Suppressor macrophage treated with lipopolysaccharide for 4 hours (primary cell): ENCODE data around the gene DDIT3.
"Not testable (repeated sequence)": the region's sequence is repeated elsewhere in the genome, so short reads cannot be mapped to it uniquely, and the experiment has no call there.

ENCODE experiments used
- DNase-seq: peaks from one replicate; pipeline ENCODE4 v3.0.0-alpha.2; 2020

DDIT3 gene

DNA sequence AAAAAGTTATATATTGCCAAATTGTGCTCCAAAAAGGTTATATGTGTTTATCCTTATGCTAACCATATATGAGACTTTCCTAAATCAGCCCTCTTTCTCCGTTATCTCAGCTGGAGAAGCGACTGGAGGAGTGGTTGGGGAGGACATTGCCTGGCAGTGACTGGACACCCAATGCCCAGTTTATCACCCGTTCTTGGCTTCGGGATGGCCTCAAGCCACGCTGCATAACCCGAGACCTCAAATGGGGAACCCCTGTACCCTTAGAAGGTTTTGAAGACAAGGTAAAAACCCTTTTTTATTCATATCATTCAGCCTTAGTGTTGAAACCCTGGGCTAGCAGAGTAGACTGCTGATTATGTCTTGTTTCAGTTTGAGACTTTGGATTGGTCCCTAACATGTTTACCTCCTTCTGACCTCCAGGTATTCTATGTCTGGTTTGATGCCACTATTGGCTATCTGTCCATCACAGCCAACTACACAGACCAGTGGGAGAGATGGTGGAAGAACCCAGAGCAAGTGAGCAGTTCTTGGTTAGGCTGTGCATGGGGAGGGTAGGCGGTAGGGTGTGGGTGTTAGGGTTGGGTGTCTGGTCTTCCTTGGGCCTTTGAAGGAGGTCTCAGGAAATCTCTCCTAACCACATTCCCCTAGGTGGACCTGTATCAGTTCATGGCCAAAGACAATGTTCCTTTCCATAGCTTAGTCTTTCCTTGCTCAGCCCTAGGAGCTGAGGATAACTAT, 8.6 kb downstream of the DDIT3 start:
- DNase-seq = no peak

DNA sequence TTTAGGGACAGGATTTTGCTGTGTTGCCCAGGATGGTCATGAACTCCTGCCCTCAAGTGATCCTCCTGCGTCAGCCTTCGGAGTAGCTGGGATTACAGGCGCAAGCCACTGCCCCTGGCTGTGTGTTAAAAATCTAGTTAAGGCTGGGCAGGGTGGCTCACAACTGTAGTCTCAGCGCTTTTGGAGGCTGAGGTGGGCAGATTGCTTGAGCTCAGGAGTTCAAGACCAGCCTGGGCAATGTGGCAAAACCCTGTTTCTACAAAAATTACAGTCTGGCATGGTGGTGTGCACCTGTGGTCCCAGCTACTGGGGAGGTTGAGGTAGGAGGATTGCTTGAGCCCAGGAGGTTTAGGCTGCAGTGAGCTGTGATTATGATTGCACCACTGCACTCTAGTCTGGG, 9.2 kb downstream of the DDIT3 start:
- DNase-seq = no peak

DNA sequence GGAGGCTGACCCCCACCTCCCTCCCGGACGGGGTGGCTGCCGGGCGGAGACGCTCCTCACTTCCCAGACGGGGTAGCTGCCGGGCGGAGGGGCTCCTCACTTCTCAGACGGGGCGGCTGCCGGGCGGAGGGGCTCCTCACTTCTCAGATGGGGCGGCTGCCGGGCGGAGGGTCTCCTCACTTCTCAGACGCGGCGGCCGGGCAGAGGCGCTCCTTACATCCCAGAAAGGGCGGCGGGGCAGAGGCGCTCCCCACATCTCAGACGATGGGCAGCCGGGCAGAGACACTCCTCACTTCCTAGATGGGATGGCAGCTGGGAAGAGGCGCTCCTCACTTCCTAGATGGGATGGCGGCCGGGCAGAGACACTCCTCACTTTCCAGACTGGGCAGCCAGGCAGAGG, 12.5 kb downstream of the DDIT3 start:
- not testable (repeated sequence) for DNase-seq

DNA sequence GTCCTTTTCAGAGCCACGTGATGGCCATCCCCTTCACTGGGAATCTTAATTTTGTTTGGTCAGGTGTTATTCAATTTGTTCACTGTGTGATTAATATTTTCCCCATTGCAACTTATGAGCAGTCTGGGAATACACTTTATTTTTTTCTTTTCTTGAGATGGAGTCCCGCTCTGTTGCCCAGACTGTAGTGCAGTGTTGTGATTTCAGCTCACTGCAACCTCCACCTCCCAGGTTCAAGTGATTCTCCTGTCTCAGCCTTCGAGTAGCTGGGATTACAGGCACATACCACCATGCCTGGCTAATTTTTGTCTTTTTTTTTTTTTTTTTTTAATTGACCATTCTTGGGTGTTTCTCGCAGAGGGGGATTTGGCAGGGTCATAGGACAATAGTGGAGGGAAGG, 13.8 kb downstream of the DDIT3 start:
- not testable (repeated sequence) for DNase-seq

DNA sequence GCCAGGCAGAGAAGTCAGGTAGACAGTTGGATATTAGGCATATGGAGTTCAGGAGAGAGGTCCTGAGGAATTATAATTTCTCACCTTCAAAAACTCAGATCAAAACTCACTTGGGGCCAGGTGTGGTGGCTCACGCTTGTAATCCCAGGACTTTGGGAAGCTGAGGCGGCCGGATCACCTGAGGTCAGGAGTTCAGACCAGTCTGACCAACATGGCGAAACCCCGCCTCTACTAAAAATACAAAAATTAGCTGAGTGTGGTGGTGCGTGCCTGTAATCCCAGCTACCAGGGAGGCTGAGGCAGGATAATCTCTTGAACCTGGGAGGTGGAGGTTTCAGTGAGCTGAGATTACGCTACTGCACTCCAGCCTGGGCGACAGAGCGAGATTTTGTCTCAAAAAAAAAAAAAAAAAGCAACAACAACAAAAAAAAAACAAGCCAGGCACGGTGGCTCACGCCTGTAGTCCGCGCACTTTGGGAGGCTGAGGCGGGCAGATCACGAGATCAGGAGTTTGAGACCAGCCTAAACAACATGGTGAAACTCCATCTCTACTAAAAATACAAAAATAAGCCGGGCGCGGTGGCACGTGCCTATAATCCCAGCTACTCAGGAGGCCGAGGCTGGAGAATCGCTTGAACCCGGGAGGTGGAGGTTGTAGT, 17.9 kb downstream of the DDIT3 start:
- not testable (repeated sequence) for DNase-seq

DNA sequence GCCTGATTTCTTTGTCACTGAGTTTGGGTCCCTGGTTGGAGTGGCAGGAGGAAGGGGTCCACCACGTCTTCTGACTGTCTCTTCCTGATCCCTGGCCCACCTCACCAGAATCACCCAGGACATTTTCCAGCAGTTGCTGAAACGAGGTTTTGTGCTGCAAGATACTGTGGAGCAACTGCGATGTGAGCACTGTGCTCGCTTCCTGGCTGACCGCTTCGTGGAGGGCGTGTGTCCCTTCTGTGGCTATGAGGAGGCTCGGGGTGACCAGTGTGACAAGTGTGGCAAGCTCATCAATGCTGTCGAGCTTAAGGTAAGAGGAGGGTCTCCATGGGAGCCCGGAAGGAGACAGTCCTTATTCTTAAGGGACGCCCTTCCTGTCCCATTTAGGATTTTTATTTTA, 20.1 kb downstream of the DDIT3 start:
- no peak for DNase-seq

DNA sequence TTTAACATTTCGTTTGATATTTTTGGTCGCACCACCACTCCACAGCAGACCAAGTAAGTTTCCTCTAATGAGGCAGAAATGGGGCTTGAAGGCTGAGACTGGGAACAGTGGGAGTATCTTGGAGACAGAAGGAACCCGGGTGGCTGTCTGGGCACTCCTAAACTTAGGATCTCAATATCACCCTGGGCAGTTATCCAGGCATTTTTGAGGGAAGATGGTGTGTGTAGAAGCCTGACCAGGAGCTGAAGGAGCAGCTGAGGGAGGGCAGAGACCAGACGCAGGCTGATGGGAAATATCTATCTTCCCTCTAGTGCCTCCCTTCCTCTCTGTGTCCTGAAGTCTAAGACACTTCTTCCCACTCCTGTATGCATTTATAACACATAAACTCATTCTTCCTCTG, 21.7 kb downstream of the DDIT3 start:
- DNase-seq = no peak

DNA sequence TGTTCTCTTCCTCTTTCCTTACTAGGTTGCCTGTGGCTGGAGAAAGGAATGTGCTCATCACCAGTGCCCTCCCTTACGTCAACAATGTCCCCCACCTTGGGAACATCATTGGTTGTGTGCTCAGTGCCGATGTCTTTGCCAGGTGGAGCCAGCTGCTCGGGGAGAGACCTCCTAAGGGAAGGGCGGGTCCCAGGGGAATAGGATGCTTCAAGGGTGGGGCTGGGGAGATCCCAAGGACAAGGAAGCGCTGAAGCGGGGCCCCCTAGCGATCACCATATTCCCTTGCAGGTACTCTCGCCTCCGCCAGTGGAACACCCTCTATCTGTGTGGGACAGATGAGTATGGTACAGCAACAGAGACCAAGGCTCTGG, 22.2 kb downstream of the DDIT3 start:
- no peak for DNase-seq

DNA sequence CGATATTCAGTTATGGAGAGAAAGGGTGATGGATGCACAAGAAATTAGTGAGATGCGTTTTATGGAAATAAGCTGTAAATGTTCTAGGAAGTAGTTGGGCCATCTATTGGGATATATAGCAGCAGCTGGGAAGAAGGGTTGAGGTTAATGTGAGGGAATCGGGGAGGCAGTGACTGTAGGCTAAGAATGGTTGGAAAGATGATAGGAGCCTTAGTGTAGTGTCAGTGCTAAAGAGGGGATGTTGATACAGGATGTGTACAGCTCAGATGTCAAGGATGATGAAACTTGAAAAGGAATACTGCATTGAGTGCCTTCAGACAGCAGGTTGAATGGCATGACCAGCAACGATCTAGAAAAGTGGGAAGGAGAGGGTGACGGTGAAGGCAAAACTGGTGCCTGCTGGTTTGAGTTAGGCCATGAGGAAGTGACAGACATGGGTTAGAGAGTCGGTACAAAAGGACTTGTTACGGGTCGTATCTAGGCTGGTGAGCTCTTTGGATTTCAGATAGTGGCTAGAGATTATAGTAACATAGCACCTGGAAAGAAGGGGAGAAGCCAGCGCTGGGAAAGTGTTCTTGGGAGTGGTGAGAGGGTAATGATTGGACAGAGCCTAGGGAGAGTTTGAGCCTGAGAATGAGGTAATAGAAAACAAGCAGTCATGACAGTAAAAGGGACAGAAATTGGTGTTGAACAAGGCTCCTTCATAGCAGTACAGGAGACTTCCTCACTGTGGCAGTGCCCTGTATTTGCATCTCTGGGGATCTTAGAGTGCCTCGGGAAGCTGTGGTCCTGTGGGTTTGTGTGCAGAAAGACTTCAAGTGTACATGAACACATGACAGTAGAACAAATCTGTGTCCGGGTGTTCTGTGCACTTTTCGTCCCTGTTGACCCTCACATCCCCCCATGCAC, 22.8 kb downstream of the DDIT3 start:
- DNase-seq = no peak

DNA sequence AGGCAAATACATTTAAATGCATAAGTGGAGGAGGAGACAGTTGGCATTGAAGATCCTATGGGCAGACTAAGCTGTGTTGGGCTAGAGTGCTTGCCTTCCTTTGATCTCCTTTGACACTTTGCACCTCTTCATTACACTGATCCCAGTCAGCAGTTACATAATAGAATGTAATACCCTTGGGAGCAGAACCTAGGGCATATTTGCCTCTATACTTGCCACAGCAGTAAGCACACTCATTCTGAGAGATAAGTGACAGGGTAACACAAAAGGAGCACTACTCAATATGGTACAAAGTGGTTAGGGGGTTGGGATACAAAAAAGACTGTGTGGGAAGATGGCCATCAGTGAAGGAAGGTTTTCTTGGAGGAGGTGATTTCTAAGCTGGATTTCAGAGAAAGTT, 23.5 kb downstream of the DDIT3 start:
- no peak for DNase-seq

DNA sequence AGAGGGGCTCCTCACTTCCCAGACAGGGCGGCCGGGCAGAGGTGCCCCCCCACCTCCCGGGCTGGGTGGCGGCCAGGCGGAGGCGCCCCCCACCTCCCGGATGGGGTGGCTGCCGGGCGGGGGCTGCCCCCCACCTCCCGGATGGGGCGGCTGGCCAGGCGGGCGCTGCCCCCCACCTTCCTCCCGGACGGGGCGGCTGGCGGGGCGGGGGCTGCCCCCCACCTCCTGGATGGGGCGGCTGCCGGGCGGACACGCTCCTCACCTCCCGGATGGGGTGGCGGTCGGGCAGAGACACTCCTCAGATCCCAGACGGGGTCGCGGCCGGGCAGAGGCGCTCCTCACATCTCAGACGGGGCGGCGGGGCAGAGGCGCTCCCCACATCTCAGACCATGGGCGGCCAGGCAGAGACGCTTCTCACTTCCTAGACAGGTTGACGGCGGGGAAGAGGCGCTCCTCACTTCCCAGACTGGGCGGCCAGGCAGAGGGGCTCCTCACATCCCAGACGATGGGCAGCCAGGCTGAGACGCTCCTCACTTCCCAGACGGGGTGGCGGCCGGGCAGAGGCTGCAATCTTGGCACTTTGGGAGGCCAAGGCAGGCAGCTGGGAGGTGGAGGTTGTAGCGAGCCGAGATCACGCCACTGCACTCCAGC, 25.1 kb downstream of the DDIT3 start:
- not testable (repeated sequence) for DNase-seq

DNA sequence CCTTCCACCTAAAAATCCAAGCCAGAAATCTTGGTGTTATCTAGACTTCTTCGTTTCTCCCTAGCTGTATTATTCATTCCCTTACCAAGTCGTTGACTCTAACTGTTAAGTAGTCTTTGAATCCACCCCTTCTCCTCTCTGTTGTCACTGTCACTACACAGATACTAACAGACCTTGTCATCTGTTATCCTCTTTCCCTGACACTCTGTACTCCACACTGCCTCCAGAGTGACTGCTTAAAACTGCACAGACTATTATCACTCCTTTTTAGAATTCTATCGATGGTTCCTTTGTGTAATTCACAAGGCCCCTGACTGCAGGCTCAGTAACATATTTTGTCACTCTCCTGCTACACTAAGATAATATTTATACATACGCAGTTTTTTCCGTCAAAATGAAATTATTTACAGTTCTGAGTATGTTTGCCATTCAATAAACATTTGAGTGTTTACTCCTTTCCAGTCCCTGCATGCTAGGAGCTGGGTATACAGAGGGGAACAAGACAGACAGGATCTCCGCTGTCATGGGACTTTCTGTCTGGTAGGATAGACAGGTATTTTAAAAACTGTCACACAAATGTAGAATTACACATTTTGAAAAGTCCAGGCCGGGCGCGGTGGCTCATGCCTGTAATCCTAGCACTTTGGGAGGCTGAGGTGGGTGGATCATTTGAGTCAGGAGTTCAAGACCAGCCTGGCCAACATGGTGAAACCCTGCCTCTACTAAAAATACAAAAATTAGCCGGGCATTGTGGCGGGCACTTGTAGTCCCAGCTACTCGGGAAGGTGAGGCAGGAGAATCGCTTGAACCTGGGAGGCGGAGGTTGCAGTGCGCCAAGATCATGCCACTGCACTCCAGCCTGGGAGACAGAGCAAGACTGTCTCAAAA, 28.7 kb downstream of the DDIT3 start:
- no peak for DNase-seq

DNA sequence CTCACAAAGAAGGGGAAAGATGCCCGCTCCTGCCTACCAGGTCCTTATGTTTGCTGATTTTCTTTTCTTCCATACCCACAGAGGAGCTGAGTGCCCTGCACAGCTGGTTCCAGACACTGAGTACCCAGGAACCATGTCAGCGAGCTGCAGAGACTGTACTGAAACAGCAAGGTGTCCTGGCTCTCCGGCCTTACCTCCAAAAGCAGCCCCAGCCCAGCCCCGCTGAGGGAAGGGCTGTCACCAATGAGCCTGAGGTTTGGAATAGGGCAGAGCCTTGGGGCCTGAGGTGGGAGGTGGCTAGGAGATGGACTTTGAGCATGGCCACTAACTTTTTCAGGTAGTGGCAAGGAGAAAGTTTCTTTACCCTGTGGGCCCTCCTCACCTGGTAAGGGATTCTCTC, 30.2 kb downstream of the DDIT3 start:
- no peak for DNase-seq

DNA sequence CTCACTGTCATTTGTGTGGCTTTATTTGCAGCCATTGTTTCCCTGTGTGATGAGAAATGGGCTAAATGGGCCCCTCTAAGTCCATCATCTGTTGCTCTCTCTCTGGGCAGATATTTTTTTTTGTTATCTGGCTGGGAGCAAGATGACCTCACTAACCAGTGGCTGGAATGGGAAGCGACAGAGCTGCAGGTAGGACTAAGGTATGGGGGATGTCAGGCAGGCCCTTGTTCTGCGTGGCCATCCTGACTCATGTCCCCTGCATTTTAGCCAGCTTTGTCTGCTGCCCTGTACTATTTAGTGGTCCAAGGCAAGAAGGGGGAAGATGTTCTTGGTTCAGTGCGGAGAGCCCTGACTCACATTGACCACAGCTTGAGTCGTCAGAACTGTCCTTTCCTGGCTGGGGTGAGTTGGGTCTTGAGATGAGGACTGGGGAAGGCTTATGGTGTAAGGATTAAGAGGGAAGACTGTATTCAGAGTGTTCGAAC, 31.1 kb downstream of the DDIT3 start:
- DNase-seq = peak; percentile 31

DNA sequence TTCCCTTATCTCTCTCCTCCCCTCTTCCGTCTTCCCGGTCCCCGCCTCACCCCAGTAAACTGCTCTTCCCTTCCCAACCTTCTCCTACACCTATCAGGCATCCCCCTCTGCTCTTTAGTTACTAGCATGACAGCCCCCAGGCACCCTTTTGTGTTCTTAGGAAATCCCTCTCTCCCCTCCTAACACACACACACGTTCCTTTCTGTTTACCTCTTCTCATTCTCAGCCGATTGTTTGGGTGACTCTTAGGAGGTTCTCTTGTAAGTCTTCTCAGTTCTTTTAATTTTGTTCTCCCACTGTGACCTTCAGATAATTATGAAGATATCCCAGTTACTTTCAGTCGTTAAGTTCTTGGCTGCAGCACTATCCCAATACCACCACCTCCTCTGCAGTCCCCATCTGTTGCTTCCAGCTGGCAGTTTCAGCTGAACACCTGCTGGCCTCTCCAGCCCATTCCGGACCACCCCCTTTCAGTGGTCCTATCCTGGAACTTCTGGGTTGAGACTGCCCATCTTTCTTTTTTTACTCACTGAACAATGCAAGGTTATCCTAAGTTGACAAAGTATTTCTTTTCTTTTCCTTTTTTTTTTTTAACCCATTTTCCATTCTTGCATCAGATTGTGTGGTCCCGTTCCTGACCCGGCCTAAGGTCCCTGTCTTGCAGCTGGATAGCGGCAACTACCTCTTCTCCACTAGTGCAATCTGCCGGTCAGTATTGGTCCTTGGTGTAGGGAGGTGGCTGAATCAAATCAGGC, 31.7 kb downstream of the DDIT3 start:
- DNase-seq = no peak

DNA sequence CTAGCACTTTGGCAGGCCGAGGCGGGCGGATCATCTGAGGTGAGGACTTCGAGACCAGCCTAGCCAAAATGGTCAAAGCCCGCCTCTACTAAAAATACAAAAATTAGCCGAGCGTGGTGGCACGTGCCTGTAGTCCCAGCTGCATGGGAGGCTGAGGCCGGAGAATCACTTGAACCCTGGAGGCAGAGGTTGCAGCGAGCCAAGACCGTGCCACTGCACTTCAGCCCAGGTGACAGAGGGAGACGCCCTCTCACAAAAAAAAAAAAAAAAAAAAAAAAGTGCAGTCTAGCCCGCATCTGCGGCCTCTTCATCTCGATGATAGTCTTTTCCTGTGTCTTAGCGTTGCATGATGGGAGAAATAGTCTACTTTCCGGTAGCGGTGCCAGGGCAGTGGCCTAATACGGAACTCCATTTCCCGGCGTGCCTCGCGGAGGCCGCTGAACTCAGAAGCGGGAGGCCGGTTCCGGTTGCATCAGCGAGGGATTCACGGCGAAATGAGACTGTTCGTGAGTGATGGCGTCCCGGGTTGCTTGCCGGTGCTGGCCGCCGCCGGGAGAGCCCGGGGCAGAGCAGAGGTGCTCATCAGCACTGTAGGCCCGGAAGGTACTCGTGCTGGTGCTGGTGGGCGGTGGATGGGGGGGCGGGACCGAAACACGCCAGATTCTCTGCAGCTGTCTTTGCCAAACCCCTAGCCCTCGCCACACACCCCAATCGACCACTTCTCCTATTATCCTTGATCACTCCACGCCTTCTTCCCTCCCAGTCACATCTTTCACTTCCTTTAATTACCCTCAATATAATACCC, 32.5 kb downstream of the DDIT3 start, which contains the start of gene MARS1:
MARS1 (plus strand) TSS at position 472 of the 805 bp plus-strand sequence; CDS start at position 495, 23 bp downstream.
- peak; percentile 97 for DNase-seq

DNA sequence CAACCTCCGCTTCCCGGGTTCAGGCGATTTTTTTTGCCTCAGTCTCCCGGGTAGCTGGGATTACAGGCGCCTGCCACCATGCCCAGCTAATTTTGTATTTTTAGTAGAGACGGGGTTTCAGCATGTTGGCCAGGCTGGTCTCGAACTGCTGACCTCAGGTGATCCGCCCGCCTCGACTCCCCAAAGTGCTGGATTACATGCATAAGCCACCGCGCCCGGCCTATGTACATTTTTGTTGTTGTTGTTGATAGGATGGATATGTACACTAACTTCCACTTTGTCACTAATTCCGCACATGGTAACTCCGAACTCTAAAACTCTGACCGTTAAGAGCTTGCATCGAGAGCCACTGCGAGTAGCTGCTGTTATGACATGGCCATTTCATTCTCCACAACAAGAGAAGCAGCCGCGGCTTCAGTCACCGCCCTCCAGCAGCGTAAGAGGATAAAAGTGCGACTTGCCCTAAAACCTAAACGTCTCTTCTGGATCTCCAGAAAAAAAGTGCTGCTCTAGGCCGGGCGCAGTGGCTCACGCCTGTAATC, 33.2 kb downstream of the DDIT3 start:
- DNase-seq = no peak

DNA sequence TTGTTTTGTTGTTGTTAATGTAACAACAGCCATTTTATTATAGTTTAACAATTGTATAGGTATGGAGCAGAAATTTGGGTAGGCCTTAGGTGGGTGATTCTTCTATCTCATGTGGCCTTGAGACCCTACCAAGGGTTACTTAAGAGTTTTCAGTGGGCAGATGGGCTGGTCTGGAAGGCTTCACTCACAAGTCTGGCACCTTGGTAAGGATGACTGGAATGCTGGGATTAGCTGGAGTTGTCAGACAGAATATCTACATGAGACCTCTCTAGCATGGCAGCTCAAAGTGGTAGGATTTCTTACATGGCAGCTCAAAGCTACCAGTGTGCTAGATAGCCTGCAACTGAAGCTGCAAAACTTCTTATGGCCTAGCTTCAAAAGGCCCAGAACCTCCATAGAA, 34.6 kb downstream of the DDIT3 start:
- no peak for DNase-seq

DNA sequence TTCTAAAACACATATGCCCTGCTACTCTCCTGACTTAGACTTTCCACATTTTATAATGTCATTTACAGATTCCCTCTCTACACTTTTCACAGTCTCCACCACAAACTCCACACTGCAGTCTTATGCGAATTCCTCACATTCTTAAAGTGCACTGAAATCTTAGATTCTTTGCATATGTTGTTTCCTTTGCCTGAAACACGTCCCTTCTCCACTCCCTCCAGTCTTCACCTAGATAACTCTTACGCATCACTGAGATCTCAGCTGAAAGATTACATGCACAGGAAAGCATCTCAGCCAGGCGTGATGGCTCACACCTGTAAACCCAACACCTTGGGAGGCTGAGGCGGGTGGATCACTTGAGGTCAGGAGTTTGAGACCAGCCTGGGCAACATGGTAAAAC, 36.8 kb downstream of the DDIT3 start:
- no peak for DNase-seq

DNA sequence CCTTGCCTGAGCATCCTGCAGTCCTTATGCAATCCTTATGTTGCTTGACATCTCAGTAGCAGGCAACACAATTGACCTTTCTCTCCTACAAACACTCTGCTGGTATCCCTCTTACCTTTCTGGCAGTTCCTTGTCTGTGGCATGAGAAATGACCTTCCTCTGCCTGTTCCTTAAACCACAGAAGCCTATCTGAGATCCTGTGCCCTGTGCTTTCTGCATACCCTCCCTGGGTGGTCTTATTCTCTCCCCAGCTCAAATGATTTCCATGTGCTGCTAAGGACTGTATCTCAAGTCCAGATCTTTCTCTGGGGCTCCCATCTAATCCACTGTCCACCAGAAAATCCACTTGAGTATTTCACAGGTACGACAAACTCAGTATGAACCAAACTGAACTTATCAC, 38.6 kb downstream of the DDIT3 start:
- DNase-seq = no peak
